Hepatocyte (in vitro differentiated cells): ENCODE data around the gene EEF1AKMT3. TPM values are rescaled to one million over a fixed set of nuclear protein-coding genes. Genes with fewer than 3 reads are reported as not detected.

ENCODE experiments used
- DNase-seq: peaks from one replicate; pipeline ENCODE4 v3.0.0-alpha.2; 2016; ENCODE audit warnings: low spot score
- H2AFZ ChIP-seq: fragments of 200-600 bp; sonication (generic); 2 replicates; pipeline ENCODE4 v1.6.0; 2016; ENCODE audit warnings: antibody characterized with exemption, mild to moderate bottlenecking
- H3K27ac ChIP-seq: fragments of 200-600 bp; sonication (generic); 2 replicates; pipeline ENCODE4 v1.5.1; 2016; ENCODE audit warnings: mild to moderate bottlenecking
- H3K27me3 ChIP-seq: fragments of 200-600 bp; sonication (generic); 2 replicates; pipeline ENCODE4 v1.6.1; 2016
- H3K36me3 ChIP-seq: fragments of 200-600 bp; sonication (generic); replicated peaks from 2 replicates; pipeline ENCODE4 v1.5.1; 2016; ENCODE audit warnings: low read depth; ENCODE audit not compliant: insufficient read depth
- H3K4me1 ChIP-seq: fragments of 200-600 bp; sonication (generic); 2 replicates; pipeline ENCODE4 v1.5.1; 2016; ENCODE audit warnings: mild to moderate bottlenecking, moderate library complexity; ENCODE audit not compliant: insufficient read depth
- H3K4me2 ChIP-seq: fragments of 200-600 bp; sonication (generic); 2 replicates; pipeline ENCODE4 v1.6.0; 2016
- H3K4me3 ChIP-seq: fragments of 200-600 bp; sonication (generic); 2 replicates; pipeline ENCODE4 v1.5.1; 2016; ENCODE audit warnings: mild to moderate bottlenecking
- H3K79me2 ChIP-seq: fragments of 200-600 bp; sonication (generic); 2 replicates; pipeline ENCODE4 v1.6.0; 2017; ENCODE audit warnings: mild to moderate bottlenecking
- H3K9me2 ChIP-seq: fragments of 200-600 bp; sonication (generic); replicated peaks from 2 replicates; pipeline ENCODE4 v1.6.0; 2017; ENCODE audit warnings: mild to moderate bottlenecking; ENCODE audit not compliant: insufficient read depth
- H3K9me3 ChIP-seq: fragments of 200-600 bp; sonication (generic); 2 replicates; pipeline ENCODE4 v1.5.1; 2016; ENCODE audit warnings: low read depth, mild to moderate bottlenecking
- H4K20me1 ChIP-seq: fragments of 200-600 bp; sonication (generic); 2 replicates; pipeline ENCODE4 v1.6.0; 2016; ENCODE audit warnings: mild to moderate bottlenecking; ENCODE audit not compliant: insufficient read depth, poor library complexity, severe bottlenecking
- CTCF ChIP-seq: fragments of 200-600 bp; sonication (generic); IDR thresholded peaks from 2 replicates; pipeline ENCODE4 v1.5.1; 2016; ENCODE audit warnings: antibody characterized with exemption, mild to moderate bottlenecking; ENCODE audit not compliant: poor library complexity
- EZH2 ChIP-seq: fragments of 200-600 bp; sonication (generic); IDR thresholded peaks from 2 replicates; pipeline ENCODE4 v1.6.1; 2016; ENCODE audit warnings: antibody characterized with exemption, mild to moderate bottlenecking, borderline replicate concordance
- EZH2phosphoT487 ChIP-seq: fragments of 200-600 bp; sonication (generic); IDR thresholded peaks from one replicate; pipeline ENCODE4 v1.6.1; 2018; ENCODE audit warnings: antibody characterized with exemption, mild to moderate bottlenecking, low read depth, moderate library complexity; ENCODE audit not compliant: unreplicated experiment, severe bottlenecking
- WGBS: methylation state at CpG from one replicate; pipeline ENCODE4 v1.1.6; 2016; ENCODE audit warnings: low lambda C conversion rate; ENCODE audit errors: missing lambda C conversion rate; 5-methylcytosine and 5-hydroxymethylcytosine counted together
- polyA plus RNA-seq: library from polyadenylated mRNA; unstranded; fragments of >200 nt; fragmentation: Nextera tagmentation; extraction: Ambion mirVana; gene quantifications from 2 replicates; pipeline ENCODE4 v1.2.1, GENCODE V29; 2016
- total RNA-seq: library from RNA; depleted of rRNA; stranded (reverse); fragments of >200 nt; gene quantifications from 2 replicates; pipeline ENCODE4 v1.2.3, GENCODE V29; 2014

EEF1AKMT3 gene
- total and polyA plus RNA-seq, 2 experiments from 2014 or later = 4.5 to 7.6 TPM

DNA sequence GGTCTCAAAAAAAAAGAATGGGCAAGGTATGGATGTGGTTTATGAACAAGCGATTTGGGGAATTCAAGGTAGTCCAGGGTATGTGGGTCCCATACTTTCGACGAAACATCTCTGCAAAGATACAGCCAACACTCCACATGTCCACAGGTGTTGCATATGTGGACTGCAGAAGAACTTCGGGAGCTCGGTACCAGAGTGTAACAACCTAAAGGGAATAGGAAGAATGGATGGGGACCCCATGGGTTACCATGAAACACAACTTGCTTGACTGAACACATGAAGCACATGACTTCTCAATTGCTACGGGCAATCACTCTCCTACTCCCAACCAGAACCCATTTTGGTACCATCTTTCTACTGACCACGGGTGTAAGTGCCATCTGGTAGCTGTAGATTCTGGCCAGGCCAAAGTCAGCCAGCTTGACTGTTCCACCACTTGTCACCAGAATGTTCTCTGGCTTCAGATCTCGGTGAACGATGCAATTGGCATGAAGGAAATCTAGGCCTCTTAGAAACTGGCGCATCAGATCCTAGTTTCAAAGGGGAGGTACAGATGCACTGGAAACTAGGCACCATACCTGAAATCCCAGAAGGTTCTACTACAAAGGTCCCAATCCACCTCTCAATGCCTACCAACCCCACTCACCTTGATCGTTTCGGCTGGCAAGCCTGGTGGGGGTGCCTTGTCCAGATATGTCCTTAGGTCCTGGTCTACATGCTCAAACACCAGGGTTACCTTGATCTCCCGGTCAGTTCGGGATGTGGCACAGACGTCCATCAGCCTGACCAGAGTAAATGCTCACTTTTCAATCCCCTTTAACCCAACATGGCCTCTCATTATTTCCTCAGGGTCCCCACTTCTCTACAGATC is 21.6 kb upstream of the EEF1AKMT3 start:
- no peak for DNase-seq
- H3K9me3 ChIP-seq = no peaks in the 10 kb centered on the region
- peak overlapping the region; percentile 46 for H3K4me3 ChIP-seq
- H3K36me3 ChIP-seq = peaks cover 3% of the 10 kb centered on the region
- no peaks in the 10 kb centered on the region for H3K27me3 ChIP-seq
- H3K9me2 ChIP-seq = no peaks in the 10 kb centered on the region
- TF ChIP-seq EZH2 (no peak), EZH2phosphoT487 (no peak), CTCF (no peak)
- H3K4me2 ChIP-seq = peak overlapping the region; percentile 88
- H4K20me1 ChIP-seq = no peaks in the 10 kb centered on the region
- peaks cover 23% of the 10 kb centered on the region for H3K4me1 ChIP-seq
- 88% methylated on average over 15 of the region's 15 CpGs for WGBS
- no peak overlapping the region for H2AFZ ChIP-seq
- H3K27ac ChIP-seq = peak overlapping the region; percentile 96
- H3K79me2 ChIP-seq = peaks cover 35% of the 10 kb centered on the region

DNA sequence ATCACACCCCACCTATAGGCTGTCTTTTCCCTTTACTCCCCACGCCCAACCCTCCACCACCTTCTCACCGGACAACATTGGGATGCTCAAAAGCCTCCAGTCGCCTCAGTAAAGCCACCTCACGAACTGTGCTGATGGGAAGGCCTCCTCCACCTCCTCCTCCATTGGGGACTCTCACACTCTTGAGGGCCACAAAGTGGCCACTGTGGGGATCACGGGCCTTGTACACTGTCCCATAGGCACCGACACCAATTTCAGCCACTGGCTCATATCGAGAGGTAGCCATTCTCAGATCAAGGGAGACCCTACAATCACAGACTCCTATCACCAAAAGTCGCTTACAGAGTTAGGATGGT is 21.0 kb upstream of the EEF1AKMT3 start:
- no peak for DNase-seq
- no peaks in the 10 kb centered on the region for H3K9me3 ChIP-seq
- TF ChIP-seq CTCF (no peak), EZH2phosphoT487 (no peak)
- H2AFZ ChIP-seq = no peak overlapping the region
- peaks cover 3% of the 10 kb centered on the region for H3K36me3 ChIP-seq
- 8% methylated on average over 8 of the region's 8 CpGs for WGBS
- peak overlapping the region; percentile 96 for H3K27ac ChIP-seq
- peaks cover 22% of the 10 kb centered on the region for H3K4me1 ChIP-seq
- H3K9me2 ChIP-seq = no peaks in the 10 kb centered on the region
- H3K4me3 ChIP-seq = peak overlapping the region; percentile 46
- peaks cover under 1% of the 10 kb centered on the region for H4K20me1 ChIP-seq
- peaks cover 35% of the 10 kb centered on the region for H3K79me2 ChIP-seq
- peak overlapping the region; percentile 88 for H3K4me2 ChIP-seq
- no peaks in the 10 kb centered on the region for H3K27me3 ChIP-seq

- Histone ChIP-seq H3K27ac (peak within 1 kb of the TSS; percentile 96), H3K9me2 (no peaks in the 10 kb centered on the region), H3K4me3 (peak within 1 kb of the TSS; percentile 46), H3K9me3 (no peaks in the 10 kb centered on the region), H3K27me3 (no peaks in the 10 kb centered on the region), H3K36me3 (peaks cover 3% of the 10 kb centered on the region), H3K4me2 (peak within 1 kb of the TSS; percentile 88), H3K79me2 (peaks cover 38% of the 10 kb centered on the region), H3K4me1 (peaks cover 22% of the 10 kb centered on the region), H4K20me1 (peaks cover 3% of the 10 kb centered on the region), H2AFZ (peak within 1 kb of the TSS; percentile 42)
- TF ChIP-seq EZH2phosphoT487 = no peak
- TF ChIP-seq EZH2 = no peak
- no peak for TF ChIP-seq CTCF
- WGBS = 1% methylated on average over 57 of the region's 58 CpGs
- DNase-seq = peak; percentile 100
These were observed 20.4 kb upstream of the EEF1AKMT3 start, which contains the start of gene CDK4 for GRCh38 chr12:57751788-57752667. Gene CDK4 (minus strand): TSS chr12:57752310. CDS start chr12:57751717, 593 bp downstream.
